Ovary (tissue), 9 donors: ENCODE results near the gene LDHAL6A. TPM values are rescaled to one million over a fixed set of nuclear protein-coding genes. Genes with fewer than 3 reads are reported as not detected.

ENCODE experiments used
- DNase-seq, 5 donors: peaks; one replicate each; pipeline ENCODE4 v3.0.0-alpha.2; 2019 to 2020
- H3K27ac ChIP-seq, 2 donors: fragments of 200-600 bp; one replicate each; pipeline versions ENCODE4 v1.5.1 to v1.8.0; 2019 to 2022
- H3K27me3 ChIP-seq: fragments of 200-600 bp; one replicate; pipeline ENCODE4 v1.8.0; 2022
- H3K36me3 ChIP-seq: fragments of 200-600 bp; sonication (generic); one replicate; pipeline ENCODE4 v1.5.1; 2019
- H3K4me1 ChIP-seq: one replicate; pipeline ENCODE4 v1.8.1; 2013; ENCODE audit warnings: mild to moderate bottlenecking, moderate library complexity; ENCODE audit not compliant: insufficient read depth
- H3K4me3 ChIP-seq: fragments of 200-600 bp; sonication (generic); one replicate; pipeline ENCODE4 v1.5.1; 2017
- H3K9me3 ChIP-seq, 2 donors: fragments of 200-600 bp in 1 of 2; sonication (generic) in 1 of 2; one replicate each; pipeline versions ENCODE4 v1.5.1 to v1.8.1; 2013 to 2019; ENCODE audit warnings: mild to moderate bottlenecking in 1 of 2, moderate library complexity in 1 of 2
- CTCF ChIP-seq, 3 donors: fragments of 450-650 bp in 2 of 3; fragments of 200-600 bp in 1 of 3; IDR thresholded peaks; one replicate each; pipeline versions ENCODE4 v1.5.1 to v1.8.0; 2016 to 2022; ENCODE audit warnings: antibody characterized with exemption in 3 of 3, mild to moderate bottlenecking in 1 of 3
- EP300 ChIP-seq: sonication (generic); formaldehyde crosslinking; IDR thresholded peaks from one replicate; pipeline ENCODE4 v1.6.1; 2017; ENCODE audit warnings: antibody characterized with exemption
- POLR2A ChIP-seq: fragments of 450-650 bp; IDR thresholded peaks from one replicate; pipeline ENCODE4 v1.6.1; 2017; ENCODE audit warnings: antibody characterized with exemption, mild to moderate bottlenecking, moderate library complexity
- WGBS, 3 donors: extraction: QIAGEN DNeasy Blood & Tissue Kit in 1 of 3; methylation state at CpG; one replicate each; pipeline versions ENCODE4 v1.1.5 to v1.1.7; 2013 to 2017; 5-methylcytosine and 5-hydroxymethylcytosine counted together
- intact Hi-C, 4 donors: fragments of 100-400 bp; cut with DNase I; formaldehyde crosslinking; loops; one replicate each; pipeline versions ENCODE4 v1.11.0 to v1.15.1; 2022 to 2023
- polyA plus RNA-seq, 2 donors: library from polyadenylated mRNA; stranded (reverse); fragments of 200-250 nt in 1 of 2; fragments of 350-450 nt in 1 of 2; fragmentation: Illumina TruSeq in 1 of 2; extraction: RNeasy Lipid Tissue Mini Kit (QIAGEN cat#74804) in 1 of 2; gene quantifications; one replicate each; pipeline ENCODE4 v1.2.3, GENCODE V29; 2013 to 2014
- total RNA-seq, 7 donors: library from RNA; depleted of rRNA in 2 of 7; stranded (reverse); fragments of >200 nt in 2 of 7; fragmentation: NEBNext Ultra II Directional in 3 of 7; extraction: Animal tissue kit (Norgen Biotek cat#: 25700) in 3 of 7; gene quantifications; one replicate each; pipeline versions ENCODE4 v1.1.0 to v1.2.4, GENCODE V29; 2016 to 2023
- donor health status: DM: no; HTN: no; CAD: no; lungs with moderate emphysema.
- donor health status: DM: no; HTN: no; CAD: no.
- donor health status: Bipolar disorder and iron deficiency.
- donor health status: DM: yes; HTN: yes; CAD: no.
- donor health status: DM: no; HTN: no; CAD: no.
- donor health status: DM: yes; HTN: yes; CAD: no.

Gene LDHAL6A
- total and polyA plus RNA-seq, 9 donors: 0.32 to 1.2 (median 0.61) TPM; not detected in 4

GRCh38 chr11:18501629-18502028 is 46.0 kb downstream of the LDHAL6A start:
- no peak overlapping the region for H3K27ac ChIP-seq
- WGBS, 3 donors: 96 to 100% (median 97%) methylated on average over 1 of the region's 1 CpG
- intact Hi-C loops: no loop called here
- TF ChIP-seq POLR2A (no peak), EP300 (no peak), CTCF (IDR thresholded peaks at IDR 0.05) (no peak)
- H3K9me3 ChIP-seq: no peaks in the 10 kb centered on the region
- no peaks in the 10 kb centered on the region for H3K36me3 ChIP-seq
- peaks cover under 1% of the 10 kb centered on the region for H3K4me1 ChIP-seq
- H3K4me3 ChIP-seq: no peak overlapping the region
- H3K27me3 ChIP-seq: no peaks in the 10 kb centered on the region
- no peak for DNase-seq

- TF ChIP-seq EP300: no peak
- no peak for TF ChIP-seq POLR2A
- no peak for TF ChIP-seq CTCF (IDR thresholded peaks at IDR 0.05)
These were observed 46.7 kb downstream of the LDHAL6A start for GRCh38 chr11:18502352-18502751.

GRCh38 chr11:18521122-18521521 is 65.5 kb downstream of the LDHAL6A start:
- Histone ChIP-seq H3K4me3 (no peak overlapping the region), H3K27ac (no peak overlapping the region), H3K9me3 (no peaks in the 10 kb centered on the region), H3K4me1 (peaks cover 6% of the 10 kb centered on the region), H3K27me3 (no peaks in the 10 kb centered on the region), H3K36me3 (no peaks in the 10 kb centered on the region)
- TF ChIP-seq EP300 (no peak), CTCF (IDR thresholded peaks at IDR 0.05) (no peak), POLR2A (no peak)
- intact Hi-C loops: loop anchor here in 2 of 4 donors (10.0 kb wide), 2 partner anchors 136 to 204 kb away; partner anchors contain the start of gene IGSF22 (in 2 of the 2)
- no peak for DNase-seq
- WGBS, 3 donors: 56 to 96% (median 92%) methylated on average over 3 of the region's 3 CpGs

More at GRCh38 chr11:18502352-18502751, 46.7 kb downstream of the LDHAL6A start:
- DNase-seq: no peak
- no peaks in the 10 kb centered on the region for H3K9me3 ChIP-seq
- no peak overlapping the region for H3K4me3 ChIP-seq
- intact Hi-C loops: no loop called here
- H3K4me1 ChIP-seq: no peaks in the 10 kb centered on the region
- H3K27me3 ChIP-seq: no peaks in the 10 kb centered on the region
- no peaks in the 10 kb centered on the region for H3K36me3 ChIP-seq
- no peak overlapping the region for H3K27ac ChIP-seq

- 59 to 74% (median 73%) methylated on average over 4 of the region's 4 CpGs for WGBS, 3 donors
- intact Hi-C loops: loop anchor here in 2 of 4 donors (10.0 kb wide), 2 partner anchors 138 to 202 kb away; partner anchors contain the start of gene IGSF22 (in 2 of the 2)
These were observed 66.7 kb downstream of the LDHAL6A start for GRCh38 chr11:18522388-18522787.

More at GRCh38 chr11:18522388-18522787, 66.7 kb downstream of the LDHAL6A start:
- H3K4me1 ChIP-seq: peaks cover 6% of the 10 kb centered on the region
- no peaks in the 10 kb centered on the region for H3K36me3 ChIP-seq
- TF ChIP-seq POLR2A (no peak), CTCF (IDR thresholded peaks at IDR 0.05) (no peak), EP300 (no peak)
- H3K27ac ChIP-seq: no peak overlapping the region
- no peak for DNase-seq
- no peaks in the 10 kb centered on the region for H3K27me3 ChIP-seq
- no peak overlapping the region for H3K4me3 ChIP-seq
- H3K9me3 ChIP-seq: no peaks in the 10 kb centered on the region
